ES-I3 (cell line): ENCODE results near the gene LDLRAD3.

Experiments used
- H3K36me3 ChIP-seq: 2 replicates; pipeline ENCODE4 v1.6.1; 2013; ENCODE audit warnings: mild to moderate bottlenecking, low read length, control low read depth, moderate library complexity; ENCODE audit not compliant: insufficient read depth
- H3K4me1 ChIP-seq: 2 replicates; pipeline ENCODE4 v1.6.1; 2013; ENCODE audit warnings: mild to moderate bottlenecking, control low read depth, low read length; ENCODE audit not compliant: insufficient read depth
- H3K9ac ChIP-seq: 2 replicates; pipeline ENCODE4 v1.6.1; 2013; ENCODE audit warnings: low read depth, mild to moderate bottlenecking, low read length, moderate library complexity
- H3K9me3 ChIP-seq: 2 replicates; pipeline ENCODE4 v1.6.1; 2013; ENCODE audit warnings: mild to moderate bottlenecking, low read length, moderate library complexity; ENCODE audit not compliant: control insufficient read depth, insufficient read depth

LDLRAD3 gene

DNA sequence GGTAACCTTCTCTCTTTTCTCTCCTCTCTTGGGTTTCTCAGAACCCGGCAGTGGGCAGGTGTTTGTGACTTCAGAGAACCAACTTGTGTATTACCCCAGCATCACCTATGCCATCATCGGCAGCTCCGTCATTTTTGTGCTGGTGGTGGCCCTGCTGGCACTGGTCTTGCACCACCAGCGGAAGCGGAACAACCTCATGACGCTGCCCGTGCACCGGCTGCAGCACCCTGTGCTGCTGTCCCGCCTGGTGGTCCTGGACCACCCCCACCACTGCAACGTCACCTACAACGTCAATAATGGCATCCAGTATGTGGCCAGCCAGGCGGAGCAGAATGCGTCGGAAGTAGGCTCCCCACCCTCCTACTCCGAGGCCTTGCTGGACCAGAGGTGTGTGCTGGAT, 283.2 kb downstream of the LDLRAD3 start:
- H3K9ac ChIP-seq, result no peak overlapping the region

DNA sequence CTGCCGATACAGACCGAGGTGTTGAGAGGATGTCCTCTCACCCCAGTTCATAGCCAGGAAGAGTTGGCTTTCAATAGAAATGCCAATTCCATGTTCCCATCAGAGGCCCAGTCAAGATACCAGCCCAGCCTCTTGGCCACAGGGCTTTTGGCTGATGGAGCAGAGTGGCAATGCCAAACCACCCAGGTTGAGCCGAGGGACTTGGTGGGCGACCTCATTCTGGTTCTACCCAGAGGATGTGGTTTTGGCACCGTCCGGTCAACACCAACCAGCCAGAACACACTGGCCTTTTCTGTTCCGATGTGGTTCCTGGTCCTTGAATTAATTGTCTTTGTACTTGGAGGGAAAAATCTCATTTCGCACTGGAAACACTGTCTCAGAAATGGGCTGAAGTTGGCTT, 284.8 kb downstream of the LDLRAD3 start:
- no peaks in the 10 kb centered on the region for H3K9me3 ChIP-seq

More for the DNA sequence above, 283.2 kb downstream of the LDLRAD3 start:
- H3K4me1 ChIP-seq, result no peaks in the 10 kb centered on the region
- no peaks in the 10 kb centered on the region for H3K9me3 ChIP-seq
- H3K36me3 ChIP-seq, result no peaks in the 10 kb centered on the region

DNA sequence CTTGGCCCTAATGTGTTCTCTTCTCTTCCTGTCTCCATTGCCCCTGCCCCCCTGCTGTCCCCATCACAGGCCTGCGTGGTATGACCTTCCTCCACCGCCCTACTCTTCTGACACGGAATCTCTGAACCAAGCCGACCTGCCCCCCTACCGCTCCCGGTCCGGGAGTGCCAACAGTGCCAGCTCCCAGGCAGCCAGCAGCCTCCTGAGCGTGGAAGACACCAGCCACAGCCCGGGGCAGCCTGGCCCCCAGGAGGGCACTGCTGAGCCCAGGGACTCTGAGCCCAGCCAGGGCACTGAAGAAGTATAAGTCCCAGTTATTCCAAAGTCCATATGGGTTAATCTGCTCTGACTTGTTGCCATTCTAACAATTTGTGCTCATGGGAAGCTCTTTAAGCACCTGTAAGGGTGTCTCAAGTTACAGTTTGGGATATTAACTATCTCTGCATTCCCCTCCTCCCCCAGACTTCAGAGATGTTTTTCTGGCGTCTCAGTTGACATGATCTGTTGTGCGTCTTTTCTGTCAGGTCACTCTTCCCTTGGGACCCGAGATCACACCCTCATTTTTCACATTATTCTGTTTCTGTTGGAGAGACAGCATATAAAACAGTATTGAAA, 285.3 kb downstream of the LDLRAD3 start:
- Histone ChIP-seq H3K36me3 (peaks cover 5% of the 10 kb centered on the region; the same call in 1 of the 2 replicates), H3K4me1 (no peaks in the 10 kb centered on the region), H3K9ac (no peak overlapping the region), H3K9me3 (no peaks in the 10 kb centered on the region)

More for the DNA sequence above, 284.8 kb downstream of the LDLRAD3 start:
- H3K36me3 ChIP-seq, result peaks cover 5% of the 10 kb centered on the region; the same call in 1 of the 2 replicates
- no peak overlapping the region for H3K9ac ChIP-seq
- no peaks in the 10 kb centered on the region for H3K4me1 ChIP-seq

DNA sequence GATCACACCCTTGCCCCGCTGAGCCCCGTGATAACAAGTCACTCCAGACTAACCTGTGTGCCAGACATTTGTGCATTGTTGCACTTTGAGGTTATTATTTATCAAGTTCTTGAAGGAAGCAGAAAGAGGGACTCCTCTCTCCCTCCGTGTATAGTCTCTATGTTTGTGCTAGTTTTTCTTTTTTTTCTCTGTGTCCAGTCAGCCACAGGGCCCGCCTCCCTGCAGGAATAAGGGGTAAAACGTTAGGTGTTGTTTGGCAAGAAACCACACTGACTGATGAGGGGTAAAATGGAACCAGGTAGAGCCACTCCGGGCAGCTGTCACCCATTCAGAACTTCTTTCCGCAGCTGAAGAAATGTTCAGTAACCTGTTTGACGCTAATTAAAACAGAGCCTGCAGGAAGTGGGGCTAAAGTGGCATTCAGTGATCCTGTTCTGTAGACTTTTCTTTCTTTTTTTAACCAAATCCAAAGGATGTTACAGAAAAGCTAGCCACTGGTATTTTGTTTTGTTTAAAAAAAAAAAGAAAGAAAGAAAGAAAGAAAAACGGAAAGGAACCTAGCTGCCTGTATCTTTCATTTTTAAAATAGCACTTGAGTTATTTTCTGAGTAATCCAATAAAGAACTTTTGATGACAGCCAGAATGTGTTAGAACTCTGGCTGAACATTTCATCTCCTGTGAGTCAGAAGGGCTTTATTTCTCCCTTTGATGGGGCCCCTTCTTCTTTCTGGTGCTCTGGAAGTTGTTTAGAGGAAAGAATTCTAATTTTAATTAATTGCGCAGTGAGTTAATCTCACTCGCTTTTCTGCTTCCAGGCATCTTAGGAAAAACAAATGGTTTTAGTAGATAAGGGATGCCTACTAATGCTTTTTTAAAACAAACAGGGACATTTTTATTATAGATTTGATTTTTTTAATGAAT, 287.2 kb downstream of the LDLRAD3 start:
- peaks cover 5% of the 10 kb centered on the region; the same call in 1 of the 2 replicates for H3K36me3 ChIP-seq
- H3K9me3 ChIP-seq, result no peaks in the 10 kb centered on the region
- H3K4me1 ChIP-seq, result no peaks in the 10 kb centered on the region
- H3K9ac ChIP-seq, result no peak overlapping the region

DNA sequence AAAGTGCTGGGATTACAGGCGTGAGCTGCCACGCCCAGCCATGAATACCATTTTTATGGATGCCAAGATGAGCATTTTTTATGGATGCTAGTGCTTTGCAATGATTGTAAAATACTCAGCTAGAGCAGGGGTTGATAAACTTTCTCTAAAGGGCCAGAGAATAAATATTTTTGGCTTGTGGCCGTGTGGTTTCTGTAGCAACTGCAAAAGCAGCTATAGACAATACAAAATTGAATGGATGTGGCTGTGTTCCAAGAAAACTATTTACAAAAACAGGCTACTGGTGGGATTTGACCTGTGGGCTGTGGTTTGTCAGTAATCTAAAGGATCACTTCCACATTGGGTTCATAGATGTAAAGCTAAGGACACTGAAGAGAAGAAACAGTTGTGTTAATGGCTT, 289.3 kb downstream of the LDLRAD3 start:
- Histone ChIP-seq H3K36me3 (peaks cover 5% of the 10 kb centered on the region; the same call in 1 of the 2 replicates), H3K9me3 (no peaks in the 10 kb centered on the region), H3K9ac (no peak overlapping the region), H3K4me1 (no peaks in the 10 kb centered on the region)

DNA sequence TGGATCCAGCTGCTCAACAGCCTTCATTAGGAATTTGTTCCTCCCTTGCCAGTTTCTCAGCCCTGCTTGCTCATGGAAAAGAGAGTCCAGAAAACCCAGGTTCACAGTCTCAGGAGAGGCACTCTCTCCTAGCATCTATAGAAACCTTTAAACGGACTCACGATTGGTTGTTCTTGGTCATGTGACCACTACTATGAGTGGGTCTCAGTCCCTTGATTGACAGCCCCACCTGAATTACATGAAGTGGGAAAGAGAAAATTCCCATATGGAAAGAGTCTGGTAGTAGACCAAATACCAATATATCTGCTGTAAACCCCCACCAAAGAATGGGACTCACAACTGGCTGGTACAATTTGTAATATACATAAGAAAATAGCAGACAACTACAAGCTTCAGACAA, 291.0 kb downstream of the LDLRAD3 start:
- peaks cover 5% of the 10 kb centered on the region; the same call in 1 of the 2 replicates for H3K36me3 ChIP-seq
- H3K9me3 ChIP-seq, result no peaks in the 10 kb centered on the region
- H3K4me1 ChIP-seq, result no peaks in the 10 kb centered on the region
- H3K9ac ChIP-seq, result no peak overlapping the region

DNA sequence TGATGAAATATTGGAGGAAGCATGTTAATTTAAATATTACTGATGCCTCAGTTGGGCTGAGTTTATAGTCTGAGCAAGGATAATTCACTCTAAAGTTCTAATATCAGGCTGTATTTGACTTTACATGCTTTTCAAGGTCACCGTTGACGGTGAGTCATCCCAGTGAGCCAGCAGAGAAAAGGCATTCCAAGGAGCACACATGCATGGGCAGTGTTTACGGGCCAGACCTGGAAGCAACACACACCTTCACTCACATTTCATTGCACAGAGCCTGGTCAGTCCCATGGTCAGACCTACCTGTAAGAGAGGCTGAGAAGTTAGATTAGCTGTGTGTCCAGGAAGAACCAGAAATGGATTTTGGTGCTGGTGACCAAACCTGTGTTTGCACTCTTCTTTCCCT, 291.9 kb downstream of the LDLRAD3 start:
- Histone ChIP-seq H3K9ac (no peak overlapping the region), H3K9me3 (no peaks in the 10 kb centered on the region), H3K4me1 (no peaks in the 10 kb centered on the region), H3K36me3 (peaks cover 5% of the 10 kb centered on the region; the same call in 1 of the 2 replicates)

DNA sequence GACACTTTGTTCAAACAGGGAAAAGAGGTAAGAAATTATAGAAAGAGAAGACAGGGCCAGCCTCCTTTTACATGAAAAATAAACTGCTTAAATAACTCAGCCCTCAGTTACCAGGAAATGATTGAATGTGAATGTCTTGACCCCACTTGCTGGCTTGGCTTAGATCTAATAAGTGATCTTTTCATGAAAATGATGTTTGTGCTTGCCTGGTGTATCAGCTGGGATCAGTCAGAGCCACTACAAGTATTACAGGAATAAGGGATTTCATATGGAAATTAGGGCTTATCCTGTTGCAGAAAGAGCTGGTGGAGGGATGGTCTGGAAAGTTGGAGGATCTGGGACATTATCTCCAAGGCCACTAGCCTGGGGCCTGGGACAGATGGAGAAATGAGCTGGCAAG, 293.5 kb downstream of the LDLRAD3 start:
- no peaks in the 10 kb centered on the region for H3K4me1 ChIP-seq
- H3K9ac ChIP-seq, result no peak overlapping the region
- peaks cover 2% of the 10 kb centered on the region; the same call in 1 of the 2 replicates for H3K36me3 ChIP-seq
- no peaks in the 10 kb centered on the region for H3K9me3 ChIP-seq

DNA sequence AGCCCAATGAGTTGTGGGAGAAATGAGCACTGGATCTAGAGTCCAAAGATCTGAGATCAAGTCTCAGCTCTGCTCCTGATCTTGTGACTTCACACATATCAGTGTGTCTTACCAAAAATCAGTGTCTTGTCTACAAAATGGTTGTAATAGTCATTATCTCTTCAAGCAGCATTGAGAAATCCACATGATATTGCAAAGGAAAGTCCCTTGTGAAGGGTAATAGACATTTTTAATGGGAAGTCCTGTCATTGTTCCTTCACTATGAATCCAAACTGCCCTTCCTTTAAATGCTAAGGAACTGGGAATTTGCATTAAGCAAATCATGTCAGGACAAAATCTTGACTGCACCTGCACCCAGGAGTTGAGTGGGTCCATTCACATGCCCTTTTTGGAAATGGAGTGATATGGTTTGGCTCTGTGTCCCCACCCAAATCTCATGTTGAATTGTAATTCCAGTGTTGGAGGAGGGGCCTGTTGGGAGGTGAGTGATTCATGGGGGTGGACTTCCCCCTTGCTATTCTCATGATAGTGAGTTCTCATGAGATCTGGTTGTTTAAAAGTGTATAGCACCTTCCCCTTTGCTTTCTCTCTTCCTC, 294.3 kb downstream of the LDLRAD3 start:
- H3K9ac ChIP-seq, result no peak overlapping the region
- no peaks in the 10 kb centered on the region for H3K4me1 ChIP-seq
- no peaks in the 10 kb centered on the region for H3K36me3 ChIP-seq
- H3K9me3 ChIP-seq, result no peaks in the 10 kb centered on the region

DNA sequence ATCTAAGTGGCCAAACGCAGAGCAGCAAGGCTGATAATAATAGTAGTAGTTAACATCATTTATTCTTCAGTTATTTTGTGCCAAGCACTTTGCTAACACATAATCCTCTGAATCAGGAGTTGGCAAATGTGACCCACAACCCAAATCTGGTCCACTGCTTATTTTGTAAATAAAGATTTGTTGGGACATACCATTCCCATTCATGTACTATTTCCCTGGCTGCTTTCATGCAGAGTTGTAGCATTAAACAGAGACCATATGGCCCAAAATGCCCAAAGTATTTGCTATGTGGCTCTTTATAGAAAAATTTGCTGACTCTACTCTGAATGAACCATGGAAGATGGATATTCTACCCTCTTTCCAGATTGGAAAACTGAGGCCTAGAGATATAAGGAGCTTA, 295.0 kb downstream of the LDLRAD3 start:
- Histone ChIP-seq H3K9ac (no peak overlapping the region), H3K4me1 (no peaks in the 10 kb centered on the region), H3K36me3 (no peaks in the 10 kb centered on the region), H3K9me3 (no peaks in the 10 kb centered on the region)

DNA sequence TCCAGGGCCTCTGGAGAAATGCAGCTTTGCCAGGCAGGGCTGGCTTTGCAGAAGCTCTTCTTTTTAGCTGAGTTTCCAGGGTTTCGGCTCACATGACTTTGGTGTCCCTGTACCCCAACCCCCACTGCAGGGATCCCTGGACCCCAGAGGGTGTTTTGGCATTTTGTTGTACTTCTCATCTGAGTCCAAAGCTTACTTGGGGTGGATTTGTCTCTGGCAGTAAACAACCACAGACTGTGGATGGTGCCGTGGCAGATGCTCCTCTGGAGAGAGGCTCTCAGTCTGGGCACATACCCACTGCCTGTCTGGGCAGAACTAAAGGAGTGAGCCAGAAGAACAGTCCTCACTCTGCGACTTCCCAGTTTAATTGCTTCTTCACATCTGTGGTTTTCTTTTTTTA, 295.8 kb downstream of the LDLRAD3 start:
- Histone ChIP-seq H3K9me3 (no peaks in the 10 kb centered on the region), H3K36me3 (no peaks in the 10 kb centered on the region), H3K9ac (no peak overlapping the region), H3K4me1 (no peaks in the 10 kb centered on the region)

DNA sequence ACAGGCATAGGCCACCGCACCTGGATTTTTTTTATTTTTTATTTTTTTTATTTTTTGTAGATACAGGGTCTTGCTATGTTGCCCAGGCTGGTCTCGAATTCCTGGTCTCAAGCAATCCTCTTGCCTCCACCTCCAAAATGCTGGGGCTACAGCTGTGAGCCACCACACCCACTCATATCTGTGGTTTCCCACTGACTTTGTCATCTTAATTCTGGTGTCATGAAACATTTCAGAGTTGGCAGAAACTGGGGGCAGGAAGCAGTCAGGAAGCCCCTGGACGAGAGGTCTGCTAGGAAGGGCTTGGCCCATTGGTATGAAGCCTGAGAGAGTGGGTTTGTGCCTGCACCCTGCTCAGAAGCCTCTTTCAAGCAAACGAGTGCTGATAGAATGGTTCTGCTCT, 296.3 kb downstream of the LDLRAD3 start:
- Histone ChIP-seq H3K9me3 (no peaks in the 10 kb centered on the region), H3K36me3 (no peaks in the 10 kb centered on the region), H3K4me1 (no peaks in the 10 kb centered on the region), H3K9ac (no peak overlapping the region)

DNA sequence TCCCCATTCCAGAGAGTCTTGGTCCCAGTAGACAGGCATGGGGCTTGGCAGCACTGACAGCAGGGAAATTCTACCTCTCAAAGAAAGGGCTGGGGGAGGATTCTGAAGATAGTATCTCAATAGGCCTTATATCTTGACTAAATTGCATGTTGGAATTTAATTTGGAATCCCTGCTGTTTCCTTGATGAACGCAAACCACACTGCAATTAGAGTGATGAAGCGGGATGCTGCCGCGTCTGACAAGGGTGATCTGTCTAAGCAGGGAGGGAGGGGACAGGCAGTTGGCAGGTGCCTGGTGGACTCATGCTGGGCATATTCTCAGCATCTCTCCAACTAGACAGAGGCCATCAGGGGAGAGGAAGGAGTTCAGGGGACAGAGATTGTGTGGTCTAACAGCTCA, 296.9 kb downstream of the LDLRAD3 start:
- no peak overlapping the region for H3K9ac ChIP-seq
- H3K9me3 ChIP-seq, result no peaks in the 10 kb centered on the region
- H3K36me3 ChIP-seq, result no peaks in the 10 kb centered on the region
- H3K4me1 ChIP-seq, result no peaks in the 10 kb centered on the region

DNA sequence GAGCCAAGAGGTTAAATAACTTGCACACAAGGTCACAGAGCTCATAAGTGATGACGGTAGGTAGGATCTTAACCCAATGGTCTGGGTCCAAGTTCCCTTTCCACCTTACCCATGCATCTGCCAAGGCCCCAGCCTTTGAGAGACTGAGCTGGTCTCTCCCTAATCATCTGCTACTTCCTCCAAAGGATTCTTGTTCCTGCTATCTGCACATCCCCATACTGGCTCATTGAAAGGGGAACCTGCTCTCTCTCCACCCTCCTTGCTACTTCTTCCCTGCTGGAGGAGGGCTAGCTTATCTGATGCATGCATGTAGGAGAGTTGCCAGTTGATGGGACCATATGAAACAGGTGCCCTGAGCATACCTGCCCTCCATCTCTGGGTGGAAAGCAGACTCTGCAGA, 297.6 kb downstream of the LDLRAD3 start:
- Histone ChIP-seq H3K9me3 (no peaks in the 10 kb centered on the region), H3K36me3 (no peaks in the 10 kb centered on the region), H3K9ac (no peak overlapping the region), H3K4me1 (no peaks in the 10 kb centered on the region)
